Measurements from ENCODE around the gene CEP63. TPM values are rescaled to one million over a fixed set of nuclear protein-coding genes. Genes with fewer than 3 reads are reported as not detected.

CEP63 gene
- total and polyA plus RNA-seq, 2 of the 8 experiments (the other 6 are each of a cell fraction or from before 2014, with no cell fraction given), result 5.3 to 18.2 TPM

DNA sequence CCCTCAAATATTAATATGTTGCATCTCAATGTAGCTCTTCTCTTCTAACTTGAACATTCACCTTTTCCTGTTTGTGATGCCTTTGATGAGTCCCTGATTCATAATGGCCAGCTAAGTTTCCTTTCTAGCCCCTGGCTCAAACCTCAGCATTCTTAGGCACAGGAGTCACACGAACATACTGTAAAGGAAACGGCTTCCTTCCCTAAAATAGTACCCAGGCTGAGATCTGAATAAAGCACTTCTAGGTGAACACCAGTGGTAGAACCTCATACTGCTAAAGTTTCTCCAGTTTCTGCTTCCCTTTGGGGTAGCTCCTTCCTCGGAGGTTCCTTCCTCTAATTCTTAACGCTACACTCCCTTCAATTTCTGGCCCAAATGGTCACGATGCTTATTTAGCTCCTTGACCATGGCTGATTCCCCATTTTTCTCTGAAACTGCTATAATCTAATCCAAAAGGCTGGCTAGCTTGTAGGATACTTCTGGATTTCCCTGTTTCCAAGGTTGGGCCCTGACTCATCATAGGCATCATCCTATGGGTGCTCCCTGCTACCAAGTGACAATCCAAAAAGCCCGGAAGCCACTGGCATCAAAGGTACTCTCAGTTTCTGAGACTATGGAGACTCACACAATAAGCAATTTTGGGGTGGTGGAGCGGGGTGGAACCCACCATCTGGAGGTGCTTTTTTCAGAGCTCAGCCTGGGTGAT lies 2.5 kb upstream of the CEP63 start:
- H3K56ac ChIP-seq (replicated peaks; ENCODE audit: insufficient read length, low read depth, low read length), result no peak overlapping the region
- no peak overlapping the region for H3K27ac ChIP-seq (ENCODE audit: low read depth, low read length)
- H2BK5ac ChIP-seq (ENCODE audit: low read depth, low read length), result no peak overlapping the region
- no peak overlapping the region for H3K9ac ChIP-seq (replicated peaks in 1 of 4; ENCODE audit: extremely low read depth in 1 of 4, low read depth in 3 of 4, low read length in 3 of 4)
- no peaks in the 10 kb centered on the region for H3K27me3 ChIP-seq (replicated peaks in 1 of 4; ENCODE audit: control insufficient read depth in 3 of 4, extremely low read depth in 1 of 4, insufficient read depth in 3 of 4, low read length in 3 of 4)
- ChIA-PET POLR2A (ENCODE audit: partially characterized antibody) (interaction anchor here (0.6 to 2.1 kb wide), 5 partner anchors 8 to 152 kb away, joined by 4 to 8 read pairs (median 4); no protein-coding TSS in a partner anchor), CTCF (ENCODE audit: partially characterized antibody) (interaction anchor here (0.5 to 5.7 kb wide), 10 partner anchors 10 to 555 kb away, joined by 3 to 39 read pairs (median 5); no protein-coding TSS in a partner anchor)
- no peak overlapping the region for H2AFZ ChIP-seq (ENCODE audit: low read length)
- peaks cover 0 to 34% of the 10 kb centered on the region in 2 experiments; a peak in 2 of 4 replicates for H3K79me2 ChIP-seq (ENCODE audit: control insufficient read depth in 1 of 2, insufficient read depth in 2 of 2, low read length in 2 of 2)
- no peak overlapping the region for H4K5ac ChIP-seq (ENCODE audit: insufficient read length, low read depth, low read length)
- peak overlapping the region; percentile 27 for H3K4ac ChIP-seq (replicated peaks; ENCODE audit: insufficient read length, low read depth, low read length)
- no peak overlapping the region for H2BK12ac ChIP-seq (ENCODE audit: low read depth, low read length)
- no peaks in the 10 kb centered on the region for H3K9me3 ChIP-seq (ENCODE audit: insufficient read depth in 2 of 2, low read depth in 1 of 2, low read length in 1 of 2)
- DNase-seq (ENCODE audit: low read depth in 1 of 2, low spot score in 2 of 2) (no peak), FAIRE-seq (no peak)
- H4K20me1 ChIP-seq (replicated peaks in 1 of 2; ENCODE audit: control insufficient read depth in 1 of 2, insufficient read depth in 2 of 2, low read length in 2 of 2), result no peaks in the 10 kb centered on the region
- no peak overlapping the region for H3K23ac ChIP-seq (ENCODE audit: insufficient read length)
- peaks cover 9 to 40% (median 26%) of the 10 kb centered on the region in 4 experiments for H3K36me3 ChIP-seq (ENCODE audit: control insufficient read depth in 2 of 4, insufficient read depth in 4 of 4, low read length in 3 of 4)
- no peak overlapping the region for H3K4me3 ChIP-seq (ENCODE audit: extremely low read depth in 1 of 4, insufficient read depth in 2 of 4, low read depth in 3 of 4, low read length in 4 of 4)
- no peak overlapping the region for H2BK120ac ChIP-seq (replicated peaks; ENCODE audit: low read depth, low read length)
- H3K4me1 ChIP-seq (replicated peaks in 1 of 4; ENCODE audit: control insufficient read depth in 3 of 4, insufficient read depth in 4 of 4, low read length in 3 of 4), result peaks cover 0 to 10% (median 7%) of the 10 kb centered on the region in 4 experiments; a peak in 6 of 7 replicates
- no peak overlapping the region for H3K14ac ChIP-seq (ENCODE audit: insufficient read length)
- no peak overlapping the region for H2BK20ac ChIP-seq (ENCODE audit: low read length)
- peaks cover 7% of the 10 kb centered on the region; the same call in 1 of the 2 replicates for H3K79me1 ChIP-seq (ENCODE audit: low read depth, low read length)
- H2BK15ac ChIP-seq (ENCODE audit: low read length), result no peak overlapping the region
- H3K18ac ChIP-seq (ENCODE audit: extremely low read depth, low read length), result no peak overlapping the region
- H3K23me2 ChIP-seq (ENCODE audit: low read depth, low read length), result peaks cover 11% of the 10 kb centered on the region
- no peak overlapping the region for H2AK5ac ChIP-seq (ENCODE audit: low read depth, low read length)
- H4K91ac ChIP-seq (replicated peaks; ENCODE audit: insufficient read length, low read length), result no peak overlapping the region
- no peak overlapping the region for H4K8ac ChIP-seq (ENCODE audit: extremely low read depth, insufficient read depth, low read length)
- 94% methylated on average over 7 of the region's 7 CpGs; no CpG with 5 or more reads in 1 of the 2 experiments for WGBS, 2 experiments (ENCODE audit: extremely low coverage in 1 of 2, insufficient coverage in 1 of 2, insufficient read length in 1 of 2, insufficient replicate concordance in 2 of 2, low coverage in 1 of 2, low lambda C conversion rate in 2 of 2, missing lambda C conversion rate in 1 of 2)
- H3K4me2 ChIP-seq (ENCODE audit: insufficient read depth in 1 of 2, low read depth in 2 of 2, low read length in 2 of 2), result no peak overlapping the region
- TF ChIP-seq CREB1 (IDR thresholded peaks at IDR 0.05), result no peak
- TF ChIP-seq, protein P1, sequence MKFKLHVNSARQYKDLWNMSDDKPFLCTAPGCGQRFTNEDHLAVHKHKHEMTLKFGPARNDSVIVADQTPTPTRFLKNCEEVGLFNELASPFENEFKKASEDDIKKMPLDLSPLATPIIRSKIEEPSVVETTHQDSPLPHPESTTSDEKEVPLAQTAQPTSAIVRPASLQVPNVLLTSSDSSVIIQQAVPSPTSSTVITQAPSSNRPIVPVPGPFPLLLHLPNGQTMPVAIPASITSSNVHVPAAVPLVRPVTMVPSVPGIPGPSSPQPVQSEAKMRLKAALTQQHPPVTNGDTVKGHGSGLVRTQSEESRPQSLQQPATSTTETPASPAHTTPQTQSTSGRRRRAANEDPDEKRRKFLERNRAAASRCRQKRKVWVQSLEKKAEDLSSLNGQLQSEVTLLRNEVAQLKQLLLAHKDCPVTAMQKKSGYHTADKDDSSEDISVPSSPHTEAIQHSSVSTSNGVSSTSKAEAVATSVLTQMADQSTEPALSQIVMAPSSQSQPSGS (IDR thresholded peaks at IDR 0.05; ENCODE audit: low read length), result no peak
- no peak for TF ChIP-seq SUZ12 (IDR thresholded peaks at IDR 0.05; ENCODE audit: low read length)
- TF ChIP-seq BACH1 (IDR thresholded peaks at IDR 0.05; ENCODE audit: low read length), result no peak
- no peak for TF ChIP-seq CBX5 (IDR thresholded peaks at IDR 0.05; ENCODE audit: low read depth, low read length)
- no peak for TF ChIP-seq TEAD4 (IDR thresholded peaks at IDR 0.05; ENCODE audit: low read depth, low read length)
- TF ChIP-seq KDM4A (IDR thresholded peaks at IDR 0.05; ENCODE audit: low read depth, low read length, severe bottlenecking), result no peak
- no peak for TF ChIP-seq KDM1A (IDR thresholded peaks at IDR 0.05; ENCODE audit: borderline replicate concordance, low read length)
- no peak for TF ChIP-seq HDAC6 (IDR thresholded peaks at IDR 0.05; ENCODE audit: low read depth, low read length)
- TF ChIP-seq KDM5A (IDR thresholded peaks at IDR 0.05; ENCODE audit: low read length), result no peak
- no peak for TF ChIP-seq CHD2 (IDR thresholded peaks at IDR 0.05; ENCODE audit: low read length)
- no peak for TF ChIP-seq JUN (IDR thresholded peaks at IDR 0.05; ENCODE audit: low read depth, low read length)

Measured in H1 (cell line).